ENCODE results near the gene TCEANC2.

- TF ChIP-seq CTCF (IDR thresholded peaks at IDR 0.05) (no peak), POLR2A (IDR thresholded peaks at IDR 0.05) (no peak)
Measured at GRCh38 chr1:54094001-54094729, 40.8 kb downstream of the TCEANC2 start.

All from esophagus squamous epithelium (tissue), 4 donors.